ENCODE results near the gene RUNX1.

- no peak for TF ChIP-seq CTCF (conservative IDR thresholded peaks at IDR 0.05)
- no peak for TF ChIP-seq ZFX (IDR thresholded peaks at IDR 0.05)
These were observed 3.4 kb downstream of the RUNX1 start for GRCh38 chr21:35045542-35046262.

All from C4-2B (cell line).